ENCODE measurements around the gene BICC1.

- TF ChIP-seq, protein P1, sequence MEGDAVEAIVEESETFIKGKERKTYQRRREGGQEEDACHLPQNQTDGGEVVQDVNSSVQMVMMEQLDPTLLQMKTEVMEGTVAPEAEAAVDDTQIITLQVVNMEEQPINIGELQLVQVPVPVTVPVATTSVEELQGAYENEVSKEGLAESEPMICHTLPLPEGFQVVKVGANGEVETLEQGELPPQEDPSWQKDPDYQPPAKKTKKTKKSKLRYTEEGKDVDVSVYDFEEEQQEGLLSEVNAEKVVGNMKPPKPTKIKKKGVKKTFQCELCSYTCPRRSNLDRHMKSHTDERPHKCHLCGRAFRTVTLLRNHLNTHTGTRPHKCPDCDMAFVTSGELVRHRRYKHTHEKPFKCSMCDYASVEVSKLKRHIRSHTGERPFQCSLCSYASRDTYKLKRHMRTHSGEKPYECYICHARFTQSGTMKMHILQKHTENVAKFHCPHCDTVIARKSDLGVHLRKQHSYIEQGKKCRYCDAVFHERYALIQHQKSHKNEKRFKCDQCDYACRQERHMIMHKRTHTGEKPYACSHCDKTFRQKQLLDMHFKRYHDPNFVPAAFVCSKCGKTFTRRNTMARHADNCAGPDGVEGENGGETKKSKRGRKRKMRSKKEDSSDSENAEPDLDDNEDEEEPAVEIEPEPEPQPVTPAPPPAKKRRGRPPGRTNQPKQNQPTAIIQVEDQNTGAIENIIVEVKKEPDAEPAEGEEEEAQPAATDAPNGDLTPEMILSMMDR (optimal IDR thresholded peaks at IDR 0.05 in 1 of 3, IDR thresholded peaks at IDR 0.05 in 1 of 3, conservative IDR thresholded peaks at IDR 0.05 in 1 of 3; ENCODE audit: extremely low read depth in 1 of 3, insufficient read depth in 2 of 3, low read length in 3 of 3) = no peak
- no peak for TF ChIP-seq EZH2 (IDR thresholded peaks at IDR 0.05; ENCODE audit: low read length)
Observed at GRCh38 chr10:58746474-58747185, 234.0 kb downstream of the BICC1 start.

Data from keratinocyte (primary cell).